Pulmonary artery endothelial cell (primary cell): ENCODE data around the gene GRID1. TPM values are rescaled to one million over a fixed set of nuclear protein-coding genes. Genes with fewer than 3 reads are reported as not detected.

ENCODE experiments used
- DNase-seq: peaks from one replicate; pipeline ENCODE4 v3.0.0-alpha.2; 2011; ENCODE audit warnings: low read depth, low spot score
- total RNA-seq: library from RNA; depleted of rRNA; stranded (reverse); fragments of >200 nt; gene quantifications from 2 replicates; pipeline ENCODE4 v1.2.3, GENCODE V29; 2014

GRID1 gene
- total RNA-seq, 1 donor from 2014 or later: not detected

- DNase-seq: no peak
Observed at GRCh38 chr10:86294346-86295265, 72.0 kb downstream of the GRID1 start.

GRCh38 chr10:86293396-86293791 is 73.2 kb downstream of the GRID1 start:
- no peak for DNase-seq

GRCh38 chr10:86292462-86293395 is 73.9 kb downstream of the GRID1 start:
- DNase-seq: no peak

GRCh38 chr10:86291616-86292340 is 74.8 kb downstream of the GRID1 start:
- no peak for DNase-seq

GRCh38 chr10:86290933-86291615 is 75.5 kb downstream of the GRID1 start:
- DNase-seq: no peak

- no peak for DNase-seq
Observed at GRCh38 chr10:86289577-86289868, 77.1 kb downstream of the GRID1 start.

GRCh38 chr10:86288695-86289576 is 77.7 kb downstream of the GRID1 start:
- no peak for DNase-seq

- DNase-seq: no peak
Observed at GRCh38 chr10:86287966-86288579, 78.5 kb downstream of the GRID1 start.

- DNase-seq: no peak
Observed at GRCh38 chr10:86287110-86287793, 79.3 kb downstream of the GRID1 start.

GRCh38 chr10:86286236-86287109 is 80.1 kb downstream of the GRID1 start:
- DNase-seq: no peak

- DNase-seq: no peak
Observed at GRCh38 chr10:86285136-86285790, 81.3 kb downstream of the GRID1 start.

- no peak for DNase-seq
Observed at GRCh38 chr10:86284355-86285105, 82.1 kb downstream of the GRID1 start.

GRCh38 chr10:86283466-86284287 is 82.9 kb downstream of the GRID1 start:
- no peak for DNase-seq

GRCh38 chr10:86282664-86283465 is 83.7 kb downstream of the GRID1 start:
- DNase-seq: no peak

- no peak for DNase-seq
Observed at GRCh38 chr10:86281396-86281795, 85.2 kb downstream of the GRID1 start.
